ENCODE data around the gene C1orf35. TPM values are rescaled to one million over a fixed set of nuclear protein-coding genes. Genes with fewer than 3 reads are reported as not detected.

The C1orf35 gene
- total RNA-seq, 2 donors from 2014 or later, result 9.1 to 9.7 TPM

- Histone ChIP-seq H3K27ac (no peak overlapping the region), H3K9me3 (no peaks in the 10 kb centered on the region), H3K36me3 (no peaks in the 10 kb centered on the region), H3K4me3 (no peak overlapping the region), H3K27me3 (replicated peaks; ENCODE audit: insufficient read depth) (no peaks in the 10 kb centered on the region), H3K4me1 (ENCODE audit: control insufficient read depth in 1 of 2, low read depth in 2 of 2) (no peaks in the 10 kb centered on the region)
- ATAC-seq (ENCODE audit: insufficient number of reproducible peaks, low FRiP score, low read depth) (no peak), DNase-seq (ENCODE audit: low spot score) (no peak)
- TF ChIP-seq CTCF (IDR thresholded peaks at IDR 0.05), result no peak
These were observed 29.9 kb downstream of the C1orf35 start for GRCh38 chr1:228073061-228073856.

- no peaks in the 10 kb centered on the region for H3K4me1 ChIP-seq (ENCODE audit: control insufficient read depth in 1 of 2, low read depth in 2 of 2)
- no peak overlapping the region for H3K4me3 ChIP-seq
- ATAC-seq (ENCODE audit: insufficient number of reproducible peaks, low FRiP score, low read depth), result no peak
- H3K27me3 ChIP-seq (replicated peaks; ENCODE audit: insufficient read depth), result no peaks in the 10 kb centered on the region
- no peak overlapping the region for H3K27ac ChIP-seq
- DNase-seq (ENCODE audit: low spot score), result no peak
- no peaks in the 10 kb centered on the region for H3K9me3 ChIP-seq
- no peak for TF ChIP-seq CTCF (IDR thresholded peaks at IDR 0.05)
- H3K36me3 ChIP-seq, result no peaks in the 10 kb centered on the region
These were observed 30.5 kb downstream of the C1orf35 start for GRCh38 chr1:228072658-228073043.

GRCh38 chr1:228071839-228072657 is 31.1 kb downstream of the C1orf35 start:
- DNase-seq (ENCODE audit: low spot score), result no peak
- no peak for ATAC-seq (ENCODE audit: insufficient number of reproducible peaks, low FRiP score, low read depth)
- no peak for TF ChIP-seq CTCF (IDR thresholded peaks at IDR 0.05)
- no peak overlapping the region for H3K27ac ChIP-seq
- no peaks in the 10 kb centered on the region for H3K4me1 ChIP-seq (ENCODE audit: control insufficient read depth in 1 of 2, low read depth in 2 of 2)
- no peak overlapping the region for H3K4me3 ChIP-seq
- H3K9me3 ChIP-seq, result no peaks in the 10 kb centered on the region
- no peaks in the 10 kb centered on the region for H3K36me3 ChIP-seq
- no peaks in the 10 kb centered on the region for H3K27me3 ChIP-seq (replicated peaks; ENCODE audit: insufficient read depth)

- Histone ChIP-seq H3K27ac (no peak overlapping the region), H3K36me3 (no peaks in the 10 kb centered on the region), H3K27me3 (replicated peaks; ENCODE audit: insufficient read depth) (no peaks in the 10 kb centered on the region), H3K4me3 (no peak overlapping the region), H3K9me3 (no peaks in the 10 kb centered on the region), H3K4me1 (ENCODE audit: control insufficient read depth in 1 of 2, low read depth in 2 of 2) (no peaks in the 10 kb centered on the region)
- TF ChIP-seq CTCF (IDR thresholded peaks at IDR 0.05), result no peak
- ATAC-seq (ENCODE audit: insufficient number of reproducible peaks, low FRiP score, low read depth) (no peak), DNase-seq (ENCODE audit: low spot score) (no peak)
These were observed 32.3 kb downstream of the C1orf35 start for GRCh38 chr1:228070851-228071250.

GRCh38 chr1:228070173-228070572 is 33.0 kb downstream of the C1orf35 start:
- ATAC-seq (ENCODE audit: insufficient number of reproducible peaks, low FRiP score, low read depth), result no peak
- DNase-seq (ENCODE audit: low spot score), result no peak
- TF ChIP-seq CTCF (IDR thresholded peaks at IDR 0.05), result no peak

More at GRCh38 chr1:228070173-228070572, 33.0 kb downstream of the C1orf35 start:
- H3K4me3 ChIP-seq, result no peak overlapping the region
- H3K4me1 ChIP-seq (ENCODE audit: control insufficient read depth in 1 of 2, low read depth in 2 of 2), result no peaks in the 10 kb centered on the region
- H3K9me3 ChIP-seq, result no peaks in the 10 kb centered on the region
- no peaks in the 10 kb centered on the region for H3K36me3 ChIP-seq
- no peaks in the 10 kb centered on the region for H3K27me3 ChIP-seq (replicated peaks; ENCODE audit: insufficient read depth)
- no peak overlapping the region for H3K27ac ChIP-seq

Data from thoracic aorta (tissue), 2 donors.